Fibroblast of mammary gland (primary cell): Measurements from ENCODE around the gene P2RY4.
"Not testable (repeated sequence)": the region's sequence is repeated elsewhere in the genome, so short reads cannot be mapped to it uniquely, and the experiment has no call there.

ENCODE experiments used
- DNase-seq: peaks from one replicate; pipeline ENCODE4 v3.0.0-alpha.2; 2010; ENCODE audit warnings: low read depth
- H3K4me3 ChIP-seq: 2 replicates; pipeline ENCODE4 v1.5.1; 2011; ENCODE audit warnings: low read depth, mild to moderate bottlenecking, low read length, moderate library complexity; ENCODE audit not compliant: control insufficient read depth
- TF ChIP-seq, protein P1 (sequence below): conservative IDR thresholded peaks from 2 replicates; pipeline ENCODE4 v1.5.1; 2011; ENCODE audit warnings: low read depth, low read length, inconsistent platforms; ENCODE audit not compliant: control insufficient read depth, insufficient read depth

Gene P2RY4

DNA sequence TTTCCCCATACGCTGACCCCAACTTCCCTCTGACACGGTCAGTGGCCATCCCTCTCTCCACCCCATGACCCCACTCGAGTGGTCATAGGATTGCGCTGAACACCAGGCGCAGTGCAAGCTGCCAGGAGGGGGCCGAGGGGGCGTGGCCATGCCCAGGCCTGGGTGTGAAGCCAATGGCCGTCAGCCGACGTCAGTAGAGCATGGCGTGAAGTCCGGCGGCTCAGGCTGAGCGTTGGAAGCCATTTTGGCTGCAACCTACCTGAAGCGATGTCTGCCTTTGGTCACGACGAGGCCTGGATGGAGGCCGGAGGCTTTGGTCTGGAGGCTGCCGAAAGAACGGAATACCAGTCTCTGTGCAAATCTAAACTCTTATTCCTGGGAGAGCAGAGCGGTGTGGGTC is 21.9 kb upstream of the P2RY4 start, which contains the start of gene RAB41:
RAB41 (plus strand) TSS at position 222 of the 400 bp plus-strand sequence; CDS start at position 268, 46 bp downstream.
- DNase-seq: no peak
- TF ChIP-seq, protein P1, sequence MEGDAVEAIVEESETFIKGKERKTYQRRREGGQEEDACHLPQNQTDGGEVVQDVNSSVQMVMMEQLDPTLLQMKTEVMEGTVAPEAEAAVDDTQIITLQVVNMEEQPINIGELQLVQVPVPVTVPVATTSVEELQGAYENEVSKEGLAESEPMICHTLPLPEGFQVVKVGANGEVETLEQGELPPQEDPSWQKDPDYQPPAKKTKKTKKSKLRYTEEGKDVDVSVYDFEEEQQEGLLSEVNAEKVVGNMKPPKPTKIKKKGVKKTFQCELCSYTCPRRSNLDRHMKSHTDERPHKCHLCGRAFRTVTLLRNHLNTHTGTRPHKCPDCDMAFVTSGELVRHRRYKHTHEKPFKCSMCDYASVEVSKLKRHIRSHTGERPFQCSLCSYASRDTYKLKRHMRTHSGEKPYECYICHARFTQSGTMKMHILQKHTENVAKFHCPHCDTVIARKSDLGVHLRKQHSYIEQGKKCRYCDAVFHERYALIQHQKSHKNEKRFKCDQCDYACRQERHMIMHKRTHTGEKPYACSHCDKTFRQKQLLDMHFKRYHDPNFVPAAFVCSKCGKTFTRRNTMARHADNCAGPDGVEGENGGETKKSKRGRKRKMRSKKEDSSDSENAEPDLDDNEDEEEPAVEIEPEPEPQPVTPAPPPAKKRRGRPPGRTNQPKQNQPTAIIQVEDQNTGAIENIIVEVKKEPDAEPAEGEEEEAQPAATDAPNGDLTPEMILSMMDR: no peak
- no peak within 1 kb of the TSS for H3K4me3 ChIP-seq

- TF ChIP-seq, protein P1: no peak
- DNase-seq: no peak
- no peak overlapping the region for H3K4me3 ChIP-seq
Observed at GRCh38 chrX:70280573-70280972, 20.6 kb upstream of the P2RY4 start.

DNA sequence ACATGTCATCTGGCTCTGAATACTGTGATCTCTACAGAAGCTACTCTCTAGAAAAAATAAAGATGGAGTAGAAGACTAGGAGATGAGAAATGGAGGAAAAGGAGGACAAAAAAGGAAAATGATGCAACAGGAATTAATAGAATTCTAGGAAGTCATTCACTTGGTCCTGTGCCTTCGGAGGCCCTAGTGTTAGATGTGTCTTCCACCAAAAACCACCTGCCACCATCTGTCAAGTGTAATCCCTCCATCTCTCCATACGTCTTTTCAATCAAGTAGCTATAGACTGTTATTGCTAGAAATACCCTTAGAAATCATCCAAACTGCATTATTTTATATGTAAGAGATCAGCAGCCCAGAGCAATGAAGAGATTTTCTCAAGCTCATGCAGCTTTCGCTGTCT is 19.1 kb upstream of the P2RY4 start:
- DNase-seq: no peak
- TF ChIP-seq, protein P1: no peak
- no peak overlapping the region for H3K4me3 ChIP-seq

GRCh38 chrX:70274029-70274428 is 14.0 kb upstream of the P2RY4 start:
- H3K4me3 ChIP-seq, DNase-seq: not testable (repeated sequence)

GRCh38 chrX:70268034-70268433 is 8.0 kb upstream of the P2RY4 start, which contains the start of gene ARR3:
Gene ARR3, plus strand, starts transcription at chrX:70268334. Its CDS starts 1,052 bp downstream, at chrX:70269386.
- DNase-seq: no peak
- H3K4me3 ChIP-seq: no peak within 1 kb of the TSS
- TF ChIP-seq, protein P1: no peak

- TF ChIP-seq, protein P1: no peak
- H3K4me3 ChIP-seq: no peak overlapping the region
- peak; percentile 10 for DNase-seq
Observed at GRCh38 chrX:70264784-70265183, 4.8 kb upstream of the P2RY4 start.

- H3K4me3 ChIP-seq: no peak overlapping the region
- peak; percentile 43 for DNase-seq
- TF ChIP-seq, protein P1: peak; percentile 67
Observed at GRCh38 chrX:70262952-70263567, 3.1 kb upstream of the P2RY4 start.
